NCI-H2196 (cell line): ENCODE data around the gene SIGLEC6.
A peak's percentile ranks its signal among the peaks of the same experiment; 100 is the strongest.

Source experiments
- DNase-seq: peaks from one replicate; lab custom pipeline; 2025; ENCODE audit not compliant: unreplicated experiment; lab: John Stamatoyannopoulos, UW

The SIGLEC6 gene

GRCh38 chr19:51548891-51549305 lies 17.4 kb upstream of the SIGLEC6 start:
- DNase-seq = no peak

- no peak for DNase-seq
Observed at GRCh38 chr19:51548213-51548651, 16.8 kb upstream of the SIGLEC6 start.

DNA sequence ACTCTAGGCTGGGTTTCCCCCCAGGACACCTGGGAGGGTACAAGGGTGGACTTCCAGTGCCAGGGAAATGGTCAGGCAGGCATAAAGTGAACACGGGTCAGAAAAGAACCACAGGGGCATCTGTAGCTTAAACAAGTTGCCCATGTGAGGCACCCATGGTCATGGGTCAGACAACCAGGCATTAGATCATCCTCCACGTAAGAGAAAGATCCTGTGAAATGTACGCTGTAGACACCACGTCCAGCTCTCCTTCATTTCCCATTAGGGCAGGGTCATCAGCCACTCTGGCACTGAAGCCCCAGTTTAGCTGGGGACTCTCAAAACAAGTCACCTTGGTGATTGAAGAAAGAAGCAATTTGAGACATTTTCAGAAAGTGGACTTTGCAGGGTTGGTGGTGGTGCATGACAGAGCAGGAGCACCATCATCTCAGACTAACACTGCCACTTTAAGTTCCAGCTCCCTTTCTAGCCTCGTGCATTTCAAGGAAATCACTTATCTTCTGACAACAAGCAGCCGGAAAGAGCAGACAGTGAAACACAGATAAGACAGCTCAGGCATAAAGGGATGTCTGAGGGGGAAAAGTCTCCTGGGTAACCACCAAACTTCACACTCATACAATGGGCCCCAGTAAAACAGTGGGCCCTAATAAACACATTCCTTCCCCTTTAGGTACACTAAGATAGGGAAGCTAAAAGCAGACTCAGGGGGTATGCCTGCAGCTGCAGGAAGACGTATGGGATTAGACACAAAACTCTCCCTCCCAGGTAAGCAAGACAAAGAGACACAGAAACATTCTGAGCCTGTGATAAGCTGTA lies 16.1 kb upstream of the SIGLEC6 start:
- no peak for DNase-seq

- no peak for DNase-seq
Observed at GRCh38 chr19:51546650-51547396, 15.4 kb upstream of the SIGLEC6 start.

DNA sequence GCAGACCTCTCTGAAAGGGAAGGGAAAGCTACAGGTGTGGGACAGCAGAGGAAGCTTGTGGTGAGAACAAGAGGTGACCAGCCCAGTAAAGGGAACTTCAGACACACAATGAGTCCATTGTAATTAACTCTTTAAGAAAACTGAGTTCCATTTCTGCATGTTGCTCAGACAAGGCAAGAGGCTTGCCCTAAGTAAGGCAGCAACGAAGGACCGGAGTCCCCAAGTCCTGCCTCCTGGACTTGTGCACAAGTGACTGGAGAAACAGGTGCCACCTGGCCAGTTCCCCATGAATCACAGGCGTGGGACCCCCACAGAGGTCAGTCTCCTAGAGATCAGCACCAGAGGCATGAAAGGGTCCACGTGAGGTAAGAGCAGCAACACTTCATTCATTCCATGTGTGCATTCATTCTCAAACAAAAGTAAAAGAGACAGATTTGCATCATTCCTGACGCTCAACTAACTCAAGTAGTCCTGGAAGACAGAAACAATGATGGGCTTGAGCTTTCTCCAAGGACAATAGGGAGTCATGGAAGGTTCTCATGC lies 14.7 kb upstream of the SIGLEC6 start:
- no peak for DNase-seq

GRCh38 chr19:51544038-51544437 lies 12.6 kb upstream of the SIGLEC6 start:
- no peak for DNase-seq

DNA sequence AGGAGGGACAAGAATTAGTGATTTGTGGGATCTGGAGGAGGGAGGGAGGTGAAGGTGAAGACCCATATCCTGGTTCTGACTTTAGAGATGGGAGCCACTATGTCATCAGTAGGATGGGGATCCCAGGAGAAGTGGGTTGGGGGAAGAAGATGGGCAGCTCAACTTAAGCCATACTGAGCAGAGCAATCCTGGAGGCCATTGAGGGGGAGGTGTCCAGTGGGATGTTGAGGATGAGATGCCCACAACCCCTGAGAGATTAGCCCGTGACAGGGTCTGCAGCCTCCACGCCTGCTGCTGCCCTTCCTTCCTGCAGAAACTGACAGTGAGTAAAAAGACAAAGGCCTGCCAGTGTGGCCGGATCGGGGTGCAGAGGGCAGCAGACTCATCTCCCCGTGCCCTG lies 11.2 kb upstream of the SIGLEC6 start:
- no peak for DNase-seq

GRCh38 chr19:51541458-51542357 lies 10.2 kb upstream of the SIGLEC6 start:
- DNase-seq = no peak

DNA sequence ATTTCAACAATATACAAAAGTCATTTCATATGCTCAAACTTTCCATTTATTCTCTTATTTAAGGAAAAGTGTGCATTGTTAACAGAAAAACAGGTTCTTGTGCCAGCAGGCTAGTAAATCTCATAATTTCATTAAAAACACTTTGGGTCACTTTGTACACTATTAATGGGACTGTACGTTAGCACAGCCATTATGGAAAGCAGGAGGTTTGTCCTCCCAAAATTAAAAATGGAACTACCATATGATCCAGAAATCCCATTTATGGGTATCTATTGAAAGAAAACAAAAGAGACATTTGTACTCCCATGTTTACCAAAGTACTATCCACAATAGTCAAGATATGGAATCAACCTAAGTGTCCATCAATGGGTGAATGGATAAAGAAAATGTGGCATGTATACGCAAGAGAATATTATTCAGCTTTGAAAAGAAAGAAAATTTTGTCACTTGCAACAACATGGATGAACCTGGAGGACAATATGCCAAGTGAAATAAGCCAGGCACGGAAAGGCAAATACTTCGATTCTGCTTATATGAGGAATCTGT lies 8.4 kb upstream of the SIGLEC6 start:
- no peak for DNase-seq

DNA sequence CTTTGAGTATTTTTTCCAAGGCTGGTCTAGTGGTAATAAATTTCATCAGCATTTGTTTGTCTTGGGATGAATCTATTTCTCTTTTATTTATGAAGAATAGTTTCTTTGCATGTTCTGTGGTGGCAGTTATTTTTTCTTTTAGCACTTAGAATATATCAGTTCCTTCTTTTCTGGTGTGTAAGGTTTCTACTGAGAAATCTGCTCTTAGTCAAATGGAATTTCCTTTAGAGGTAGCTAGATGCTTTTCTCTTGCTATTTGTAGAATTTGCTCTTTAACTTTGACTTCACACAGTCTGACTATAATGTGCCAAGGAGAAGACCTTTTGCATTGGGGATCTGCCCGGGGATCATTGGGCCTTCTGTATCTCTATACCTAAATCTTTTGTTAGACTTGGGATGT lies 4.1 kb upstream of the SIGLEC6 start:
- no peak for DNase-seq

- DNase-seq = no peak
Observed at GRCh38 chr19:51530616-51531015, 854 bp downstream of the SIGLEC6 start.

GRCh38 chr19:51529301-51529700 lies 2.2 kb downstream of the SIGLEC6 start:
- DNase-seq = no peak

DNA sequence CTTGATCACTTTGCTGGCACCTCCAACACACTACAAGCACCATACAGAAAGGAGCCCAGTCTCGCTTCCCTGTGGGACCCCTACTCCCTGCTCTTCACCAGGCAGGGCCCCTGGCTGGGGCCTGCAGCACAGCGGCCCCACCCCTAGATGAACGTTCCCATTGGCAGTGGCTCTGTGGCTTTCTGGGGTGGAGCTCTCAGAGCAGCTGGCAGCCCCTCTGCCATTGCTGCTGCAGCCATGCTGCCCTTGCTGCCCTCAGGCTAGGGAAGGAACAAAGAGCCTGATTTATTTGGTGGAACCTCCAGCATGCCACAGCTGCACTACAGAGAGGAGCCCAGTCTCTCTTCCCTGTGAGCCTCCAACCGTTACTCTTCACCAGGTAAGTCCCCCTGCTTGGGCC lies 5.8 kb downstream of the SIGLEC6 start:
- DNase-seq = no peak

GRCh38 chr19:51524666-51525264 lies 6.7 kb downstream of the SIGLEC6 start:
- DNase-seq = no peak

- no peak for DNase-seq
Observed at GRCh38 chr19:51521781-51522180, 9.7 kb downstream of the SIGLEC6 start.

DNA sequence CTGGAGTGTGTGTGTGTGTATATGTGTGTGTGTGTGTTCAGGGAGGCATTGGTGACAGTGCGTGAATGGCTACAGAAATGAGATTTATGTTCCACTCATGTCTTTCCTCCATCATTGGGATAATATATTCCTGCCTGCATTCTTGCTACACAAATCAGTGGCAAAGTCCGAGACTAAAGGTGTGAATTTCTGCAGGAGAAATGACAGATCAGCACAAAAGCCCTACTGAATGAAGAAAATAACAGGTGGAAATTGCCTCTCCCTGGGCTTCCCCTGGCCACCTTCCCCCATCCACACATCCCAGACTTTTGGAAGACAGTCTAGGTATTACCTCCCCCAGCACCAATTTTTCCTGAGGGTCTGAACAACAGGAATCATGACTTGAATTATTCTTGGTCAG lies 10.1 kb downstream of the SIGLEC6 start:
- no peak for DNase-seq

DNA sequence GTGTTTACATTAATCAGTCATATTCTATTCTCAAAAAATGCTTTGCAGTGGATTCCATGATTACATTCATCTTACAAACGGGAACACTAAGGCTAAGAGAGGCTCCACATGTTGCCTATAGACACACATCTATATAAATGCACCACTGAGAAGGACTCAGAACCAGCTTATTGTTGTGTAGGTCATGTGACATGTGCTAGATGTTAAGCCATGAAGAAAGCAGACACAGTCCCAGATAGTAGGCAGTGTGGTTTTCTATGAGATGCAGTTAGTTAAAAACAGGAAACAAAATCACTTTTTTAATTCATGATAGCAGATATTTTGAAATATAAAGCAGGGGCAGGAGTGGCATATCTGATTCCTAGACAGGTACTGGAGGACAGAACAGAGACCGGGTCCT lies 10.7 kb downstream of the SIGLEC6 start:
- DNase-seq = no peak

DNA sequence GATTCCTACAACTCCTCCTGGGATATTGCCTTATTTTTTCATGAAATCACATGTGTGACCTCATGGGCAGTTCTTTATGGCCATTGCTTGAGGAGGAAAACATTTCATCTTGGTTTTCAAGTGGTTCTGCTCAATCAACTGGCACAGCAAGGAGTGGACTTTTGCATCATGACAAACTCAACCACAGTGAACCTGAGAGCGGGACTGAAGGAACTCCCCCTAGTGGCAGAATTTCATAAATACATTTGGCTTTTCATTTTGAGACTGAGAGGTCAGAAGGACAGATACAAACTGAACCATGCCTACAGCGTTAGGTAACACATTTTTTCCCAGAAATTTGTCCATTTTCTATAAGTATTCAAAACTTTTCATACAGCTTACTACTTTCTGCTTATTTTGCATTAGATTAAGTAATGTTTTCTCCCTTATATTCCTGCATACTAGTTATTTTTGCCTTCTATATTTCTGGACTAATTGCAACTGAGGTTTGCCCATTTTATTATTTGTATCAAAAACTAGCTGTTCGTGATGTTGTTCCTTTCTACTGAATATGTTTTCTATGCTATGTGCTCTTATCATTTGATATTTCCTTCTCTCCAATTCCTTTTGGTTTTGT lies 16.5 kb downstream of the SIGLEC6 start:
- DNase-seq = peak; percentile 58

GRCh38 chr19:51513968-51514367 lies 17.5 kb downstream of the SIGLEC6 start:
- DNase-seq = no peak

DNA sequence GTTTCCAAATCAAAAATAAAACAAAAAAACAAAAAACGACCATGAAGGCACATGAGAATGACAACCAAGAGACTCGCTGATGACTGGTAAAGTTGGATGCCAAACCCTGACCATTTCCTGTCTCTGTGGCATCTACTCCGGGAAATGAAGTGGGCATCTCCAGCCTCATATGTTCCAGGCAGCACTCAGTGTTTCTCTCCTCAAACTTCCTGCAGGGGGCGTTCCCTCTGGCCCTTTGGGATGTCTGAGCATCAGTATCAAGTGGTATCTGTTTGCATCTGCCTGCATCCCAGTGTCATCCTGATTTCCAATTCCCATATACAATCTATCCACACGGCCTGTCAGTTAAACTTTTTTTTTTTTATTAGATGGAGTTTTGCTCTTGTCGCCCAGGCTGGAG lies 20.1 kb downstream of the SIGLEC6 start:
- no peak for DNase-seq
